Gastrocnemius medialis (tissue), 4 donors: ENCODE results near the gene POLR3G.

Experiments used
- POLR2A ChIP-seq, 2 donors: fragments of 450-650 bp; IDR thresholded peaks; one replicate each; pipeline ENCODE4 v1.6.1; 2017; ENCODE audit warnings: antibody characterized with exemption in 2 of 2, mild to moderate bottlenecking in 2 of 2, moderate library complexity in 2 of 2
- TF ChIP-seq, protein P1 (sequence below), 5 experiments: fragments of 450-650 bp in 3 of 5; fragments of 200-600 bp in 2 of 5; sonication (generic) in 2 of 5; IDR thresholded peaks in 4 of 5; conservative IDR thresholded peaks in 1 of 5; 1 replicate in 4 of 5; 2 replicates in 1 of 5; pipeline ENCODE4 v1.5.1; 2016 to 2019; ENCODE audit warnings: antibody characterized with exemption in 5 of 5, mild to moderate bottlenecking in 3 of 5, moderate library complexity in 3 of 5

DNA sequence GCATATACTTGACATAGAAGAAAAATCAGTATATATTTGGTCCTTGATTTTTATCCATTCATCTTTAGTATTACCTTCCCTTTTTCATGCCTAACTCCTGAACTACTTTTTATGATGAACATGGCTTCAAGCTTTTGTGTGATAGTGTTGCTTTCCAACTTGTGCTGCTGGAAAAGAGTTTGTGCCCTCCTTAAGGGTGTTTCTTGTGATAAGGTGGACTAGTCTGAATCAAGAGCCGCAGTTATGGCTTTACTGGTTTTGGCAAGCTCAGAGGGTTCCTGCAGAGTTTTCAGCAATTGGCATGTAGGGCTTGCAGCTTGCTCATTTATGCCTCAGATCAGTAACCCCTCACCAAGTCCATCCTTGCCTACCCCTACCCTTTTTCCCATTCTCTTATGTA is 20.5 kb downstream of the POLR3G start:
- TF ChIP-seq, protein P1, sequence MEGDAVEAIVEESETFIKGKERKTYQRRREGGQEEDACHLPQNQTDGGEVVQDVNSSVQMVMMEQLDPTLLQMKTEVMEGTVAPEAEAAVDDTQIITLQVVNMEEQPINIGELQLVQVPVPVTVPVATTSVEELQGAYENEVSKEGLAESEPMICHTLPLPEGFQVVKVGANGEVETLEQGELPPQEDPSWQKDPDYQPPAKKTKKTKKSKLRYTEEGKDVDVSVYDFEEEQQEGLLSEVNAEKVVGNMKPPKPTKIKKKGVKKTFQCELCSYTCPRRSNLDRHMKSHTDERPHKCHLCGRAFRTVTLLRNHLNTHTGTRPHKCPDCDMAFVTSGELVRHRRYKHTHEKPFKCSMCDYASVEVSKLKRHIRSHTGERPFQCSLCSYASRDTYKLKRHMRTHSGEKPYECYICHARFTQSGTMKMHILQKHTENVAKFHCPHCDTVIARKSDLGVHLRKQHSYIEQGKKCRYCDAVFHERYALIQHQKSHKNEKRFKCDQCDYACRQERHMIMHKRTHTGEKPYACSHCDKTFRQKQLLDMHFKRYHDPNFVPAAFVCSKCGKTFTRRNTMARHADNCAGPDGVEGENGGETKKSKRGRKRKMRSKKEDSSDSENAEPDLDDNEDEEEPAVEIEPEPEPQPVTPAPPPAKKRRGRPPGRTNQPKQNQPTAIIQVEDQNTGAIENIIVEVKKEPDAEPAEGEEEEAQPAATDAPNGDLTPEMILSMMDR (IDR thresholded peaks at IDR 0.05 in 4 of 5, conservative IDR thresholded peaks at IDR 0.05 in 1 of 5), result no peak
- no peak for TF ChIP-seq POLR2A (IDR thresholded peaks at IDR 0.05)
